CD4-positive, CD25-positive, alpha-beta regulatory T cell (primary cell): ENCODE measurements around the gene VWA8. TPM values are rescaled to one million over a fixed set of nuclear protein-coding genes. Genes with fewer than 3 reads are reported as not detected.

Source experiments
- ATAC-seq, 2 donors: fragments of 150-1000 bp; cut with Tn5 transposase; one replicate each; pipeline ENCODE4 v1.10.0; 2021; ENCODE audit warnings: low read depth in 2 of 2, moderate number of reproducible peaks in 2 of 2, moderate library complexity in 1 of 2
- DNase-seq, 3 donors: peaks; one replicate each; pipeline versions ENCODE4 v3.0.0 to v3.0.0-alpha.2; 2012 to 2022; ENCODE audit warnings: mixed read lengths in 1 of 3
- H3K27ac ChIP-seq: one replicate; pipeline ENCODE4 v1.7.0; 2013; ENCODE audit warnings: mild to moderate bottlenecking, low read length; ENCODE audit not compliant: insufficient read depth, poor library complexity, severe bottlenecking
- H3K27me3 ChIP-seq: one replicate; pipeline ENCODE4 v1.7.0; 2013; ENCODE audit warnings: low read length; ENCODE audit not compliant: control insufficient read depth, insufficient read depth
- H3K36me3 ChIP-seq: one replicate; pipeline ENCODE4 v1.7.0; 2013; ENCODE audit warnings: mild to moderate bottlenecking, low read length, moderate library complexity; ENCODE audit not compliant: control insufficient read depth, insufficient read depth
- H3K4me1 ChIP-seq: 2 replicates; pipeline ENCODE4 v1.7.0; 2013; ENCODE audit warnings: mild to moderate bottlenecking, low read length; ENCODE audit not compliant: insufficient read depth, control insufficient read depth, poor library complexity, severe bottlenecking
- H3K4me3 ChIP-seq: one replicate; pipeline ENCODE4 v1.7.0; 2013; ENCODE audit warnings: low read depth, mild to moderate bottlenecking, low read length, moderate library complexity
- H3K9me3 ChIP-seq, 2 experiments: 1 replicate in 1 of 2; 2 replicates in 1 of 2; pipeline ENCODE4 v1.7.0; 2013; ENCODE audit warnings: low read length in 2 of 2, mild to moderate bottlenecking in 1 of 2, moderate library complexity in 1 of 2; ENCODE audit not compliant: control insufficient read depth in 2 of 2
- H3K27ac Mint-ChIP-seq, 3 donors: one replicate each; pipeline ENCODE4 v1.8.0; 2020 to 2022; ENCODE audit warnings: mild to moderate bottlenecking in 3 of 3, mixed read lengths in 3 of 3, moderate library complexity in 2 of 3
- H3K27me3 Mint-ChIP-seq: one replicate; pipeline ENCODE4 v1.8.0; 2022; ENCODE audit warnings: mild to moderate bottlenecking, mixed read lengths
- H3K36me3 Mint-ChIP-seq: one replicate; pipeline ENCODE4 v1.8.0; 2020; ENCODE audit warnings: mixed read lengths
- H3K4me1 Mint-ChIP-seq, 4 donors: one replicate each; pipeline ENCODE4 v1.8.0; 2020 to 2022; ENCODE audit warnings: mixed read lengths in 4 of 4, mild to moderate bottlenecking in 1 of 4
- H3K4me3 Mint-ChIP-seq, 4 donors: one replicate each; pipeline ENCODE4 v1.8.0; 2020 to 2022; ENCODE audit warnings: mild to moderate bottlenecking in 4 of 4, mixed read lengths in 4 of 4, moderate library complexity in 3 of 4
- H3K9me3 Mint-ChIP-seq, 7 donors: one replicate each; pipeline ENCODE4 v1.8.0; 2020 to 2022; ENCODE audit warnings: mixed read lengths in 7 of 7, mild to moderate bottlenecking in 3 of 7, moderate library complexity in 2 of 7
- polyA plus RNA-seq, 4 donors: library from polyadenylated mRNA; unstranded; fragments of 300-500 nt; fragmentation: Illumina TruSeq; gene quantifications; one replicate each; pipeline ENCODE4 v1.2.3, GENCODE V29; 2021
- total RNA-seq: library from RNA; stranded (reverse); gene quantifications from one replicate; pipeline ENCODE4 v1.2.3, GENCODE V29; 2022

The VWA8 gene
- total and polyA plus RNA-seq, 5 donors from 2014 or later = 4.0 to 22.8 (median 4.5) TPM

DNA sequence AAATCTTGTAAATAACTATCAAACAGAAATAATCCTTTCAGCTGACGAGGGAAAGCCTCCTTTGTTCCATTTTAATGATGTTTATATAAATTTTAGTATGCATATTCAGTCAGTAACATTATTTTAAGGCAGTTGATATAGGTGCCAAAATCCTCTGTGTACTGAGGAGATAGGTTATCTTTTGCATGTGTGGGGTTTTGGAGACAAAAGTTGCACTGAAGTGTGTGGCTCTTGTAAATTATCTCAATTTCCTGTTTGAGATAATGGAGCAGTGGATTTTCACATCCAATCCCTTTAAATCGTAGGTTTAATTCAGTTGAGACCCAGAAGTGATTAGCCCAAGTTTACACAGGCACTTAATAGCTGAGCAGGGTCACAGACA is 396.9 kb downstream of the VWA8 start:
- Mint-ChIP-seq H3K36me3 (peaks cover 8% of the 10 kb centered on the region), H3K4me1 (peaks cover 0 to 7% (median 3%) of the 10 kb centered on the region in 4 donors), H3K27me3 (no peaks in the 10 kb centered on the region), H3K4me3 (no peak overlapping the region), H3K27ac (no peak overlapping the region), H3K9me3 (no peaks in the 10 kb centered on the region)
- no peak for DNase-seq
- H3K27ac ChIP-seq = no peak overlapping the region
- no peak overlapping the region for H3K4me3 ChIP-seq
- H3K36me3 ChIP-seq = no peaks in the 10 kb centered on the region
- H3K4me1 ChIP-seq = no peaks in the 10 kb centered on the region
- no peaks in the 10 kb centered on the region for H3K9me3 ChIP-seq
- no peaks in the 10 kb centered on the region for H3K27me3 ChIP-seq
- ATAC-seq = no peak

DNA sequence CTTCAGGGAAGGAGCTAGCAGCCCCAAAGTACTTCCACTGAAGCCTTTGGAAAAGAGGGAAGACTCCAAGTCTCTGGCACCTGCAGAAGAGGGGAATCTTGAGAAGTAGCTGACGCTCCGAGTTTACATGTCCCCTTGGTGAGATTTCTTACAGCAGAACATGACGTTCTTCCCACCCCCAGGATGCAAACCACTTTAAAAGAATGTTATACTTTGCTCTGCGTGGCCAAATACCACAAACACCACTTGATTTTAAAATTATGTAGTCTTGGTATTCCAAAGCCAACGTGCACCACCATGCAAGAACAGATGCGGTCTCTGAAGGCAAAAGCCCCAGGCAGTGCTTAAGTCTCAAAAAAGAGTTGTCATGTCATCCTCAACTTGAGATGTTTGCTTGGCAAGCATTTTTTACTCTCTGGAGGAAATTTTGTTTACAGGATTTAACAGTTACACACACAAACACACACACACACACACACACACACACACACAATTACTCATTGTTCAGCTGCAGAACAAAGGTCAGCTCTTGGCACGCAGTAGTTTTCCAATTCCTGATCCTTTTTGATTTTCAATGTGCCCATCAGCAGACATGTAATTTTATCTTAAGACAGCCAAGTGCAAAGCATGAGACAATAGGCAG is 397.4 kb downstream of the VWA8 start:
- ATAC-seq (no peak), DNase-seq (no peak)
- no peaks in the 10 kb centered on the region for H3K9me3 ChIP-seq
- H3K4me3 ChIP-seq = no peak overlapping the region
- no peaks in the 10 kb centered on the region for H3K36me3 ChIP-seq
- H3K4me1 ChIP-seq = no peaks in the 10 kb centered on the region
- Mint-ChIP-seq H3K36me3 (peaks cover 8% of the 10 kb centered on the region), H3K4me3 (no peak overlapping the region), H3K27ac (no peak overlapping the region), H3K4me1 (peaks cover 0 to 7% (median 3%) of the 10 kb centered on the region in 4 donors), H3K27me3 (no peaks in the 10 kb centered on the region), H3K9me3 (no peaks in the 10 kb centered on the region)
- no peaks in the 10 kb centered on the region for H3K27me3 ChIP-seq
- H3K27ac ChIP-seq = no peak overlapping the region

GRCh38 chr13:41562541-41563178 is 398.2 kb downstream of the VWA8 start:
- Mint-ChIP-seq H3K27ac (no peak overlapping the region), H3K4me1 (peaks cover 0 to 7% (median 3%) of the 10 kb centered on the region in 4 donors), H3K27me3 (no peaks in the 10 kb centered on the region), H3K36me3 (peaks cover 8% of the 10 kb centered on the region), H3K9me3 (peaks cover 0 to 1% (median 0%) of the 10 kb centered on the region in 7 donors), H3K4me3 (no peak overlapping the region)
- no peaks in the 10 kb centered on the region for H3K9me3 ChIP-seq
- H3K4me1 ChIP-seq = no peaks in the 10 kb centered on the region
- no peak for ATAC-seq
- no peak overlapping the region for H3K27ac ChIP-seq
- H3K36me3 ChIP-seq = no peaks in the 10 kb centered on the region
- no peak overlapping the region for H3K4me3 ChIP-seq
- no peak for DNase-seq
- H3K27me3 ChIP-seq = no peaks in the 10 kb centered on the region

GRCh38 chr13:41562083-41562482 is 398.8 kb downstream of the VWA8 start:
- Histone ChIP-seq H3K4me3 (no peak overlapping the region), H3K36me3 (no peaks in the 10 kb centered on the region), H3K4me1 (no peaks in the 10 kb centered on the region), H3K27ac (no peak overlapping the region), H3K27me3 (no peaks in the 10 kb centered on the region), H3K9me3 (no peaks in the 10 kb centered on the region)
- Mint-ChIP-seq H3K36me3 (peaks cover 8% of the 10 kb centered on the region), H3K4me1 (peaks cover 0 to 7% (median 3%) of the 10 kb centered on the region in 4 donors), H3K27me3 (no peaks in the 10 kb centered on the region), H3K9me3 (peaks cover 0 to 1% (median 0%) of the 10 kb centered on the region in 7 donors), H3K27ac (no peak overlapping the region), H3K4me3 (no peak overlapping the region)
- ATAC-seq (no peak), DNase-seq (no peak)

DNA sequence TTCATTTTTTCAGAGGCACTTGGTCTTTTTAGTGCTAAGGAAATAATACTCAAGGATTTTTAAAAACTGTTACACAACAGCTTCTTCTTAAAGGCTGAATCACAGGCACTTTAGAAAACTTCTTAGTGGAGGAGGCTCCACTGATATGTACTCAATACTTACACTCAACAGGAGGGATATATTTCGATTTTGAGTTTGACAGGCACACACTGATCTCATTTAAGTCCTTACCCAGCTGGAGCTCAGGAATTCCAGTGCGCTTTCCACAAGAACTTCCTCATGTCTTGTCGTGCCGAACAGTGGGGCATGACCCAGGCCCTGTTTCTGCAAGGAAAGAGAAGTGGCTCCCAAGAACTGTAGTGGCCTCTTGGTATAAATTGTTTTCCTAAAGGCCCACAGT is 399.7 kb downstream of the VWA8 start:
- ATAC-seq = no peak
- H3K36me3 ChIP-seq = no peaks in the 10 kb centered on the region
- no peaks in the 10 kb centered on the region for H3K9me3 ChIP-seq
- no peaks in the 10 kb centered on the region for H3K27me3 Mint-ChIP-seq
- H3K36me3 Mint-ChIP-seq = peaks cover 8% of the 10 kb centered on the region
- peaks cover 0 to 7% (median 3%) of the 10 kb centered on the region in 4 donors for H3K4me1 Mint-ChIP-seq
- no peak overlapping the region for H3K27ac ChIP-seq
- peaks cover 0 to 1% (median 0%) of the 10 kb centered on the region in 7 donors for H3K9me3 Mint-ChIP-seq
- H3K4me3 Mint-ChIP-seq = no peak overlapping the region
- H3K27me3 ChIP-seq = no peaks in the 10 kb centered on the region
- no peak overlapping the region for H3K4me3 ChIP-seq
- H3K4me1 ChIP-seq = no peaks in the 10 kb centered on the region
- no peak for DNase-seq
- H3K27ac Mint-ChIP-seq = no peak overlapping the region

DNA sequence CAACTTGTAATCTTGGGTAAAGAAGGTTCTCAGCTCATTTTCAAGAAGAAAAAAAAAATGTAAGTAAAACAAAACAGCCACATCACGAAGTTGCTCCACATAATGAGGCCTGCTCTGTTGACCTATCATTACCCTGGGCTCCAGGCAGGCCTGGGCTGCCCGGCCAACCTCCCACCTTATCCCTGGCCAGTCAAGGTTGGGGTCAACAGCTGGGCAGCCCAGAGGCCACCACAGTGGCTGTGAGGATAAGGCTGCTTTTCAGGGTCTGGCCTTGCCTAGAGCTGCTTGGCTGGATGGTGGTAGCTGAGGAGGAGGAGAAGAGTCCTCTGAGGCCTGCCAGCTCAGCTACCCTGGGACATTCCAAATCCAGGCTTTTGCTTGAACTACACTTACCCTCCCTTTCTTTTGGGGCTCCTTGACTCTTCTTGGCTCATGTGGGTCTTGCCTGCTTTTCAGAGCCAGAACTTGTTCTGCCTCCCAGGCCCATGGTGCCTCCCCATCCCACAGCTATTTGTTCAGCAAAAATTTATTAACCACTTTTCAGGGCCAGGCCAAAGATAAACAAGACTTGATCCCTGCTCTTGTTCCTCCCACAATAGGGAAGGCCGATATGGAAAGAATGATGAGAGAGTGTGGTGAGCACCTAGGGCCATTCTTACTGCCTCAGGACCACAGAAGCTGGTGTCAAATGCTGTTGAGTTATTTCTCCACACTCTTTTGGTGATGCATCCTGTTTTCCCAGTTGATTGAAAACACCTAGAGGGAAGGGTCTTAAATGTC is 401.9 kb downstream of the VWA8 start:
- Histone ChIP-seq H3K4me3 (no peak overlapping the region), H3K9me3 (no peaks in the 10 kb centered on the region), H3K27ac (no peak overlapping the region), H3K36me3 (no peaks in the 10 kb centered on the region), H3K27me3 (no peaks in the 10 kb centered on the region), H3K4me1 (peaks cover 4% of the 10 kb centered on the region)
- no peak overlapping the region for H3K4me3 Mint-ChIP-seq
- H3K27me3 Mint-ChIP-seq = no peaks in the 10 kb centered on the region
- ATAC-seq = no peak
- peaks cover 5 to 13% (median 8%) of the 10 kb centered on the region in 4 donors for H3K4me1 Mint-ChIP-seq
- H3K9me3 Mint-ChIP-seq = peaks cover 0 to 1% (median 0%) of the 10 kb centered on the region in 7 donors
- H3K36me3 Mint-ChIP-seq = peaks cover 3% of the 10 kb centered on the region
- DNase-seq = no peak
- H3K27ac Mint-ChIP-seq = no peak overlapping the region

- ATAC-seq (no peak), DNase-seq (no peak)
- no peaks in the 10 kb centered on the region for H3K27me3 ChIP-seq
- peaks cover 4% of the 10 kb centered on the region for H3K4me1 ChIP-seq
- Mint-ChIP-seq H3K36me3 (peaks cover 3% of the 10 kb centered on the region), H3K9me3 (peaks cover 0 to 1% (median 0%) of the 10 kb centered on the region in 7 donors), H3K4me3 (no peak overlapping the region), H3K27me3 (no peaks in the 10 kb centered on the region), H3K4me1 (peaks cover 5 to 8% (median 6%) of the 10 kb centered on the region in 4 donors), H3K27ac (no peak overlapping the region)
- no peak overlapping the region for H3K4me3 ChIP-seq
- H3K9me3 ChIP-seq = no peaks in the 10 kb centered on the region
- H3K27ac ChIP-seq = no peak overlapping the region
- no peaks in the 10 kb centered on the region for H3K36me3 ChIP-seq
Measured at GRCh38 chr13:41557719-41558118, 403.2 kb downstream of the VWA8 start.
